T follicular helper cell (primary cell): ENCODE measurements around the gene TRABD.
"Not testable (repeated sequence)": the region's sequence is repeated elsewhere in the genome, so short reads cannot be mapped to it uniquely, and the experiment has no call there.

Source experiments
- DNase-seq: peaks from one replicate; pipeline ENCODE4 v3.0.0-alpha.2; 2020; ENCODE audit warnings: low read depth

Gene TRABD

DNA sequence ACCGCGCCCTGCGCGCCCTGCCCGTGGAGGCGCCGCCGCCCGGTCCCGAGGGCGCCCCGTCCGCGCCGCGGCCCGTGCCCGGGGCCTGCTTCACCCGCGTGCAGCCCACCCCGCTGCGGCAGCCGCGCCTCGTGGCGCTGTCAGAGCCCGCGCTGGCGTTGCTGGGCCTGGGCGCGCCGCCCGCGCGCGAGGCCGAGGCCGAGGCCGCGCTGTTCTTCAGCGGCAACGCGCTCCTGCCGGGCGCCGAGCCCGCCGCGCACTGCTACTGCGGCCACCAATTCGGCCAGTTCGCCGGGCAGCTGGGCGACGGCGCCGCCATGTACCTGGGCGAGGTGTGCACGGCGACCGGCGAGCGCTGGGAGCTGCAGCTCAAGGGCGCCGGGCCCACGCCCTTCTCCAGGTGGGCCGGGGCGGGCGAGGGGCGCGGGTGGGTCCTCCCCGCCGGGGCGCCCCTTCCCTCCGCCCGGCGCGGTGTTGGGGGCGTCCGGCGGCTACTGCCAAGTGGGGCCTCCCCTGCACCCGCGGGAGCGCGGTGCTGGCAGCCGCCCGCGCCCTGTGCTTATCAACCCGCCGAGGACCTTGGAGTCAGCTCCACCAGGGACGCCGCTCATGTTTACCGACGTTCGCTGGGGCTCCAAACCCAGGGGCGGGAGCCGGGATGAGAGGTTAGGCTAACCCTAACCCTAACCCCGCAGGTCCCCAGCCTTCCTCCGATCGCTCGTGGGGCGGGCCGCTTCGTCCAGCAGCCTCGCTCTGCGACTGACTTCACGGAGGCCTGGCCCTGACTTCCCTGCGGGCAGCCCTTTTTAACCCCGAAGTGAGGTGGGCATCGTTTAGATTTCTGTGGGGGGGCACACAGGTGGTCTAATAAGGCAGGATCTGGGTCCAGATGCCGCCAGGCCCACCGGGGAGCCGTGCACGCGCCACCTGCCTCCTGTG, 15.7 kb downstream of the TRABD start:
- no peak for DNase-seq

DNA sequence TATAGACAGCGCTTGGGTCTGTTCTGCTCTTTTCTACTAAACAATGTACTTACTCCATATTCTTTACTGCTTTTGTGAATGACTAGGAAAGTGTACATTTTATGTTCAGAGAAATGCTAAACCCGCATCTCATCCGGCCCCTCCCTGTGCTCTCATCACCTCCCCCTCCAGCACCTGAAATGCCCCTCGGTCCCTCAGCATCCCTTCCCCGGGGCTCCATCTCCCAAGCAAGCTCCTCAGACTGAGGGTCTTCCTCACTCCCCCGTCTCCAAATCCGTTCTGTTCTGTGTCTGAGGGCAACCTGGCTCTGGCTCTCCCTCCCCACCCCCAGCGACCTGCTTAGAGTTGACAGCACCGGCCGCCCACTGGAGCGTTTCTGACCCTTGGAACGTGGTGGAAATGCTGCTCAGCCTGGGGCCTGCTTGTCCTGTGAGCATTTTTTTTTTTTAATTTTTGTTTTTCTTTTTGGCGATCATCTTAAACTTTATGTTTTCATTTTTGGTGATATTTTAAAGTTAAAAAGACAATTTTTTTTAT, 16.5 kb downstream of the TRABD start:
- no peak for DNase-seq

DNA sequence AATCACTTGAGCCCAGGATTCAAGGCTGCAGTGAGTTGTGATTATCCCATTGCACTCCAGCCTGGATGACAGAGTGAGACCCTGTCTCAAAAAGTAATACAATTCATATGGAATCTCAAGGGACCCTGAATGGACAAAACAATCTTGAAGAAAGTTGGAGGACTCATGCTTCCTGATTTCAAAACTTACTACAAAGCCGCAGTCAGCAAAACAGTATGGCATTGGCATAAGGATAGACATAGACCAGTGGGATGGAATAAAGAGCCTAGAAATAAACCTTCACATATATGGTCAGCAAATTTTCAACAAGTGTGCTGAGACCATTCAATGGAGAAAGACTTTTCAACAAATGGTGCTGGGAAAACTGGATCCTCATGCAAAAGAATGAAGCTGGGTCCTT, 17.6 kb downstream of the TRABD start:
- no peak for DNase-seq

DNA sequence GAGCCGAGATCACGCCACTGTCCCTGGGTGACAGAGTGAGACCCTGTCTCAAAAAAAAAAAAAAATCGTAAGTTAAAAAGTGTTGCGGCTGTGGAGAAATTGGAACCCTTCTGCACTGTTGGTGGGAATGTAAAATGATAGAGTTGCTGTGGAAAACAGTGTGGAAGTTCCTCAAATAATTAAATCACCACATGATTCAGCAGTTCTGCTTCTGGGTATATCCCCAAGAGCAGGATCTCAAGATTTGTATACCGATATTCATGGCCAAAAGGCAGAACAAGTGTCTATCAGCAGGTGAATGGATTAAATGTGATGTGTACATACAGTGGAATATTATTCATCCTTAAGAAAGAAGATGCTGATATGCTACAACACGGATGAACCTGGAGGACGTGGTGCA, 18.9 kb downstream of the TRABD start:
- no peak for DNase-seq

DNA sequence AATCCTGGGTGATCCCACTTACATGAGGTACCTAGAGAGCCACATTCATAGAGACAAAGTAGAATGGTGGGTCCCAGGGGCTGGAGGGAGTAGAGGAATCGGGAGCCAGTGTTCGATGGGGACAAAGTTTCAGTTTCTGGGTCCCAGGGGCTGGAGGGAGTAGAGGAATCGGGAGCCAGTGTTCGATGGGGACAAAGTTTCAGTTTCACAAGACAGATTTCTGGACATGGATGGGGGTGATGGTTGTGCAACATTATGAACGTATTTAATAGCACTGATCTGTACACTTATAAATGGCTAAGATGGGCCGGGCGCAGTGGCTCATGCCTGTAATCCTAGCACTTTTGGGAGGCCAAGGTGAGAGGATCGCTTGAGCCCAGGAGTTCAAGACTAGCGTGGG, 19.3 kb downstream of the TRABD start:
- not testable (repeated sequence) for DNase-seq

DNA sequence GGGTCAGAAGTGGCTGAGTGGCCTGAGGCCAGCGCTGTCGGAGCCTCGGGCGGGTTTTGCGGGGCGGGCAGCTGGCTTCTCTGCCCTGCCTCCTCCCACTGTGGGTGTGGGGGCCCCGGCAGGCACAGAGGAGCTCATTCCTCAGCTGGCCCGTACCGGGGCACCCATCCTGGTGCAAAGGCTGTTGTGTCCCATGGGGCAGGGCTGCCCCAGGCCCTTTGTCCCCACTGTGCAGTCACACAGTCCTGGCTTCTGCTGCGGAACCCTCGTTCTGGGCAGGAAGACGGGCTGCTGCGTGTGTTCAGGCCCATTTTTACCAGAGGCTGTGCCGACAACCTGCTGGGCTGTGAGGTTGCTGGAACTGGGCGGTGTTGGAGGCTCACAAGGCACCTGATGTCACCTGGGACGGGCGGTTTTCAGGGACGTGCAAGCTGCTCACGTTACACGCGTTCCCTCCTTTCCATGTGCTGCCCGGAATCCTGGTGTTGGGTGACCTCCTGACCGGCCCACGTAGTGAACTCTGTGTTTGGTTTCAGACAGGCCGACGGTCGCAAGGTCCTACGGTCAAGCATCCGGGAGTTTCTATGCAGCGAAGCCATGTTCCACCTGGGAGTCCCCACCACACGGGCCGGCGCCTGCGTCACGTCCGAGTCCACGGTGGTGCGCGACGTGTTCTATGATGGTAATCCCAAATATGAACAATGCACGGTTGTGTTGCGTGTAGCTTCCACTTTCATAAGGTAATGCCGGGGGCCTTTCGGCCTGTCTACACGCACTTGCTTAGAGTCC, 20.3 kb downstream of the TRABD start:
- no peak for DNase-seq

DNA sequence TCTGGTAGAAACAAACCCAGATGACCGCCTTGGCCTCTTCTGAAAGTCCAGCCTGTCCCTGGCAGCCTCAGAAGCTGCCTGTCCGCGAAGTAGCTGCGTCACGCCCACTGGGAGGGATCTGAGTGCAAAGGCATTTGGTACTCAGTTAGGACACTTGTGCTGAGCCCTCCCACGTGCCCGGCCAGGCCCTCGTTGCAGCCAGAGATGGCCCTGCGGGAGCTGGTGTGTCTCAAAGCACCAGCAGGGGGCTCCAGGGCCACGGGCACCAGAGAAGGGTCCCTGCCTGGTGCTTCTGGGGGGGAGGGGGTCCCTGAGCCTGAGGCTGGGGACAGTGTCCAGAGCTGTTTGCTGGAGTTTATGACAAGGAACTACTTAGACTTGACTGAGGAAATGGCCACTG, 20.9 kb downstream of the TRABD start:
- DNase-seq: no peak

DNA sequence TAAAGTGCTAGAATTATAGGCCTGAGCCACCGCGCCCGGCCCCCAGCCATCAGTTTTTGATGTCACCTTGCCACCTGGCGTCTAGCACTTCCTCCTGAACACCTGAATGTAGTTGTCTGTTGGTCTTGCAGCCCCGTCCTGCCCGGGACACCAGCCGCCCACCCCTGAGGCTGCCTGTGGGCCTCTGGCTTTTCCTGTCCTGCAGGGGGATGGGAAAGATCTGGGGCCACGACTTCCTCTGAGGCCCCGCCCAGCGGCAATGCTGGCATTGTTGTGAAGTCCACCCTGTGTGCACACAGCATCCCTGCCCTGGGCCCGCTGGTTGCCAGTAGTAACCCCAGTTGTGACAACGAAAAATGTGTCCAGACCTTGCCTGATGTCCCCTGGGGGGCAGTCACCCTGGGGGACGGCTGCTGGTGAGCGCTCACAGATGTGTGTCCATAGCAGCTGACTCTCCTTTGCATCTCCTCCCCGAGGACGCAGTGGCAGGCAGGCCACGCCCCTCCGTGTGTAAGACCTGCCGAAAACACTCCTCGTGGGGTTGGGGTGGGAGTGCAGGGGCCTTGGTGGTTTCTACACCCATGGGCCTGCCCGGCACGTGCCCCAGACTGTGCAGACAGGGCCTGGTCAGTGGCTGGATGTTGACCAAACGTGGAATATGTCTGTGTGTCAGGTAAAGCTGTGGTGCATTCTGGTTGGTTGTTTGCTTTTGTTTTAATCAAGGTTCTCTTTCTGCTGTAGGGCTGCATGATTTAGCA, 21.8 kb downstream of the TRABD start:
- no peak for DNase-seq

DNA sequence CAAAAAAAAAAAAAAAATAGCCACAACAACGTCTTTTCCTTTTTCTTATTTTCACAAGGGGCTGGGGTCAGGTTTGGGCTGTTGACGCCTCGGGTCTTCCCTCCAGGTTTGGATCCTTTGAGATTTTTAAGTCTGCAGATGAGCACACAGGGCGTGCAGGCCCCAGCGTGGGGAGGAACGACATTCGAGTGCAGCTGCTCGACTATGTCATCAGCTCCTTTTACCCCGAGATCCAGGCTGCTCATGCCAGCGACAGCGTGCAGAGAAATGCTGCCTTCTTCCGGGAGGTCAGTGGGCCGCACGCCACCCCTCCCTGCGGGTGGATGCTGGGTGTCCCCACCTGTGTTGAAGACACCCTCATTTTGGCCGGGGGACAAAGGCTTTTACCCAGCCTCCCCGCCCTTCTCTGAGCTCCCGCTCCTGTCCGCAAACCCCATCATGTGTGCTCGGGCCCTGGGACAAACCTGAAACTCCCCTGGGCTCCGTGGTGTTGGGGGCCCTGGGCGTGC, 22.8 kb downstream of the TRABD start:
- DNase-seq: no peak

DNA sequence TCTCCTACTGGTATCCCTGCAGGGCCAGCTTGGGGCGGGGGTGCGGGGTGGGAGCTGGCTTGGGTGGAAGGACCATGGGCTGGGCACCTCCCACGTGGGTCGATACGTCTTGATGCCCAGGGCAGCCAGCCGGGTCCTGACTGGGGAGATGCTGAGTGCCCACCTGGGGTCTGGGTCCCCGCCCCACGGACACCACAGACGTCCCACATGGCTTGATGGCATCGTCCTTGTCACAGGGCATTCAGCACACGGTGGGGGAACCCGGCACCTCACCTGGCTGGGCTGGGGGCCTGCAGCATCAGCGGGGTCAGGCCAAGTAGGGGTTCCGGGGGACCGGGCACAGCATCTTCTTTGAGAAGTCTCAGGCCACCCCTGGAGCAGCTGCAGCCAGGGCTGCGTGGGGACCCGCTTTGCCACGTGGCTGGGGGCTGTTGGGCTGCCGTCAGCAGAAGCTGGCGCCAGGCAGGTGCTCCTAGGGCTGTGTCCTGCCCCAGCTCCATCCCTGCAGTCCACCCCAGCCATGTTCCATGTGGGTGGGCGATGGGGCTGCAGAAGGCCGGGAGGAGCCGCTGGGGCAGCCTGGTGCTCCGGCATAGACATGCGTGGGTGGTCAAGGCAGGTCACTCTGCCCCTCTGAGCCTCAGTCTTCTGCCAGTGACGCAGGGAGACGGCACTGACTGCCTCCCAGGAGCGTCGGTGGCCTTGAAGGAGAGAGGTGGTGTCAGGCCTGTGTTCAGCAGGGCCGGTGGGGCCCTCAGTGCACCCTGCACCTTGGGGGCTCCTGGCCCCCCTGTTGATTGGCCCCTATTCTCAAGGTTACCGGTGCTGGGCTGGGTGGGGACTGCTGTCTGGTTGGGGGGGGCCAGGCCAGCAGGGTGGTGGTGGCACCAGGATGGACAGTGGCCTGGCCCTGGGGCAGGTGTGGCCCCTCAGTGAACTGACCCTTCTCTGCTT, 23.5 kb downstream of the TRABD start:
- DNase-seq: no peak

DNA sequence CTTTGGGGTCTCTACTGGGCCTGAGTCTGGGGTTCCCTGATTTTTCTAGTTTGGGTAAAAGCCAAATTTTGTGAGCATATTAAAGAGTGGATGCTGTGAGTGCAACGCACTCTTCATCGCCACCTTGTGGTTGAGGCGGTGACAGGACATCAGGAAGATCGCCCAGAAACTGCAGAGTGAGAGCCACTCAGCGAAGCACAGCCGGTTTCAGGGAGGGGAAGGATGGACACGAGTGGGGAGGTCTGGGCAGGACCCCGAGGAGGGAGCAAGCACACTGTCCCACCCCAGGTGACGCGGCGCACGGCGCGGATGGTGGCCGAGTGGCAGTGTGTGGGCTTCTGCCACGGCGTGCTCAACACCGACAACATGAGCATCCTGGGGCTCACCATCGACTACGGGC, 24.2 kb downstream of the TRABD start:
- DNase-seq: peak; percentile 64

DNA sequence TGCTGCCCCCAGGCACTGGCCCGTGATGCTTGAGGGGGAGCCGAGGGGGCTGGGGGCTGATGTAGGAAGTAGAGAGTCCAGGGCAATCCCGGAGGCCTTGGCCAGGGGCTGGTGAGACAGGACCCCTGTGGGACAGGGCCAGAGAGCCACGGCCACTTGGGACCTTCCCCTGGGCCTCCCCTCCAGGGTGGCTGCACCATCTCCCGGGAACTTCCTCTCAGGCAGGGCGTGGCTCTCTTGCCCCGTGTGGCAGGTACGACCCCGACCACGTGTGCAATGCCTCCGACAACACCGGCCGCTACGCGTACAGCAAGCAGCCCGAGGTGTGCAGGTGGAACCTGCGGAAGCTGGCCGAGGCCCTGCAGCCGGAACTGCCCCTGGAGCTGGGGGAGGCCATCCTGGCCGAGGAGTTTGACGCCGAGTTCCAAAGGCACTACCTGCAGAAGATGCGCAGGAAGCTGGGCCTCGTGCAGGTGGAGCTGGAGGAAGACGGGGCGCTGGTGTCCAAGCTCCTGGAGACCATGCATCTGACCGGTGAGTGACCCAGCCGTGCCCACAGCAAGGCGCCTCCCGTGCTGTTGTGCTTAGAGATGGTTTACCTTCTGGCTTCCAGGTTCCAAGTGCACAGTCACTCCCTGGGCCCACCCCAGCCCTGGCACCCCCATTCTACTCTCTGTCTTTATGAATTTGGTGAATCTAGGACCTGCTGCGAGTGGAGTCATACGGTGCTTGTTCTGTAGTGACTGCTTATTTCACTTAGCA, 24.8 kb downstream of the TRABD start:
- DNase-seq: no peak

DNA sequence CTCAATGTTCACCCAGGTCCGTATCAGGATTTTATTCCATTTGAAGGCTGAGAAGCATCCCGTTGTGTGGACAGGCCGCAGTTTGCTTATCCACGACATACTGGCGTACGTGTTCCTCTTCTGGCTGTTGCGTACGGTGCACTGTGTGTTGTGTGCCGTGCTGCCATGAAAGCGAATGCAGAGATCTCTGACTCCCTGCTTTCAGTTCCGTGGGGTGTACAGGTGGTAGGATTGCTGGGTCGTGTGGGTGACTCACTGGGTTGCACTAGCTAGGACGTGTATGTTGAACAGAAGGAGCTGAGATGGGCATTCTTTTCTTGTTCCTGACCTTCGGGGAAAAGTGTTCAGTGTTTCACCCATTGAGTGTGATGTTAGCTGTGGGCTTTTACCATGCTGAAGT, 25.4 kb downstream of the TRABD start:
- DNase-seq: no peak

DNA sequence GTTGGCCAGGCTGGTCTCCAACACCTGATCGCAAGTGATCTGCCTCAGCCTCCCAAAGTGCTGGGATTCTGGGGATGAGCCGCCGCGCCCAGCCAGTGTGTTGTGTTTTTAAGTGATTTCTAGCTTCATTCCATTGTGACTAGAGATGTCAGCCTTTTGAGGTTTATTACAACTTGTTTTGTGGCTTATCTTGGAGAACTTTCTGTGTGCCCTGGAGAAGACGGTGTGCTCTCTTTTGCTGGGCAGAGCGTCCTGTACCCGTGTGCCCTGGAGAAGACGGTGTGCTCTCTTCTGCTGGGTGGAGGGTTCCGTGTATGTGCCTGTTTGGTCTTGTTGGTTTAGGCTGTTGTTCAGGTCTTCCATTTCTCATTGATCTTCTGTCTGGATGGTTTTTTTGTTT, 27.6 kb downstream of the TRABD start:
- DNase-seq: no peak

DNA sequence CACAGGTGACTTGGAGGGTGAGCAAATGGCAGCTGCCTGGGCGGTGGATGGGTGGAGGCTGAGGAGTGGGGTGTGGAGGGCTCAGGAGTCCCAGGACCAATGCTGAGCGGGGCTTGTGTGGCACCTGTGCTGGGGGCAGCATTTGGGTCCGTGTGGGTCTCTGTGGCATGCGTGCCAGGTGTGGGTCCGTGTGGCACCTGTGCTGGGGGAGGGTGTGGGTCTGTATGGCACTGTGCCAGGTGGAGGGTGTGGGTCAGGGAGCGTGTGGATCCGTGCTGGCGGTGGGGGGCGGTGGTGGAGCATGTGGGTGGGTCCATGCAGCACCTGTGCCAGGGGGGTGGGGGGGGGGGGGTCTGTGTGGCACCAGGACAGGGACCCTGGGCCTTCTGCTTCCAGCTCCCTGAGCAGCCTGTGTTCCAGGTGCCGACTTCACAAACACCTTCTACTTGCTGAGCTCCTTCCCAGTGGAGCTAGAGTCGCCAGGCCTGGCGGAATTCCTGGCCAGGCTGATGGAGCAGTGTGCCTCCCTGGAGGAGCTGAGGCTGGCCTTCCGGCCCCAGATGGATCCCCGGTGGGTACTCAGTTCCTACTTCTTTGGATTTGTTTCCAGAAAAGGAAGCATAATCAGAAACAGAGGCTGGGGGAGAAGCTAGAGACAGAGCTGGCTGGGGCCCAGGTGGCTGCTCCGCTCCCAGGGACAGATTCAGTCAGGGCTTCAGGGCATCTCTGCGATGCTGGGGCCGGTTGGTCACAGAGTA, 29.8 kb downstream of the TRABD start:
- DNase-seq: no peak

DNA sequence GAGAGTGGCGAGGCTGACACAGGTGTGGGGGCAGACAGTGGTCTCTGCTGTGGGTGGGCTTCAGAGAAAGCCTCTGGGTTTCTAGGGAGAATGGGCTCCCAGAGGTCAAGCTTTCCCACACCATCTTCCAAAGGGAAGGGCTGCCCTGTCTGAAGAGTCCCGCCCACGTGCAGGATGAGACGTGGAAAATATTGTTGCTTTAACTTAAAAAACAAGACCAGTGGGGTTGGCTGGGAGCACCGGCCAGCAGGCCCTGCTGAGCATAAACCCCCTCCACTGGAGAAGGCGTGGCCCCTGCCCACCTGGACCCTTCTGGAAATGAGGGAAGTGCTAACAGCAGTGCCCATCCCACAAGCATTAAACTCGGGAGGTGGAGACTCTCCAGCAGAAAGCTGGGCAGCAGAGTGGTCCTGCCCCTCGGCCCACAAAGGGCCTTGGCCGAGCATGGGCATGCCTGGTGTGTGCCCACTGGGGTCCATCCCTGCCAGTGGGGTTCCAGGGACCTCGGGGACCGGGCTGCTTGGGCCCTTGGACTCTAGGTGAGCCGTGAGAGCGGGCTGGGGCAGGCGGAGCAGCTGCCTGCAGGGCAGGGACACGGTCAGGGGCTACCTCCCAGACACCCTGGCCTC, 30.5 kb downstream of the TRABD start:
- DNase-seq: no peak

DNA sequence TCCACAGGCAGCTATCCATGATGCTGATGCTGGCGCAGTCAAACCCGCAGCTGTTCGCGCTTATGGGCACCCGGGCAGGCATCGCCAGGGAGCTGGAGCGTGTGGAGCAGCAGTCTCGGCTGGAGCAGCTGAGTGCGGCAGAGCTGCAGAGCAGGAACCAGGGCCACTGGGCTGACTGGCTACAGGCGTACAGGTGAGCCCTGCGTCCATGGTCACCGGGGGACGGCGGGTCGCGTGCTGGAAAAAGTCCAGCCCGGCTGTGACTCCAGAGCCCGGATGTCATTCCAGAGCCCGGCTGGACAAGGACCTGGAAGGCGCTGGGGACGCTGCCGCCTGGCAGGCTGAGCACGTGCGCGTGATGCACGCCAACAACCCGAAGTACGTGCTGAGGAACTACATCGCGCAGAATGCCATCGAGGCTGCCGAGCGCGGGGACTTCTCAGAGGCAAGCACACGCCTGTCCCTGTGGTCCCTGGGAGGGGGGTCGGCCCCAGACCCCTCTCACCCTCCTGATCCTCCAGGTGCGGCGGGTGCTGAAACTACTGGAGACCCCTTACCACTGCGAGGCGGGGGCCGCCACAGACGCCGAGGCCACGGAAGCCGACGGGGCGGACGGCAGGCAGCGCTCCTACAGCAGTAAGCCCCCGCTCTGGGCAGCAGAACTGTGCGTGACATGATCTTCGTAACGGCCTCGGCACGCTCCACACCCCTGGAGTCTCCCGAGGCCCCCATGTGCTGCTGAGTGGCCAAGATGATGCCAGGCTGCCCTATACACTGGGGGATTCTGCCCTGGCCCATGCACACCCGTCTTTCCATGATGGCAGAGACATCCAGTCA, 31.2 kb downstream of the TRABD start:
- DNase-seq: no peak
